Measurements from ENCODE around the gene VWA3B.

DNA sequence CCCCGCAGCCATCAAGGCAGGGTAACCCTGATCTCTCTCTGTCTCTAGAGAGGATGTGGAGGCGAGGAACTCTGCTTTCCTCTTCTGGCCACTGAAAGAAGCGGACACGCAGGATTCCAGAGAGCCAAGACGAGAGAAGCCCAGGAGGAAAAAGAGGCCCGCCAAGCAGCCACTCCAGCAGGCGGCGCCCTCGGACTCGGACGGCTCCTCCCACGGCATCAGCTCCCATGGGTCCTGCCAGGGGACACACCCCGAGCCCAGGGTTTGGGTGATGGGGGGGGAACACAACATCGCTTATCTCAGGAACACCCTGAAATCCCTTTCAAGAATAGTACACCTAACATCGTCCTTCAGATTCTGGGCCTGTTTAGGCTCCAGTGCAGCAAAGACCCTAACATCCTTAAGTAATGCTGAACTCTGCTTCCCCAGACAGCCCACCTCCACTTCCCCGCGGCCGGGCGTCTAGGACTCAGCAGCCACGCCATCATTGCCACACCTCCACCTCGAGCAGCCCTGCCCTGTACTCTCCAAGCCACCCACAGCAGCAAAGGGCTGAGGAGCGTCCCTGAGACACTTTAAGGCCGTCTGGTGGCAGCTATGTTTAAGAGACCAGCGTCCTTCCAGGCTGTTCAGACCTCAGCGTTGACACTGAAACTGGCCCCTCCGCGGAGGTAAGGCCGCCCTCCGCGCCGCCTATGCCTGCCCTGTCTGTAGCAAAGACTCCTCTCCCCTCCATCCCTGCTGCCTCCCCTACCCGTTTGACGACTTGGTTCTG lies 225.0 kb downstream of the VWA3B start:
- TF ChIP-seq EZH2 (IDR thresholded peaks at IDR 0.05; ENCODE audit: borderline replicate concordance): no peak
- TF ChIP-seq EZH2phosphoT487 (IDR thresholded peaks at IDR 0.05; ENCODE audit: low read depth, severe bottlenecking, unreplicated experiment): no peak
